ENCODE measurements around the gene NR2F2.

- TF ChIP-seq IKZF5 (CRISPR knock-in tag; IDR thresholded peaks at IDR 0.05) (no peak), MEIS2 (CRISPR knock-in tag; IDR thresholded peaks at IDR 0.05) (no peak), YY1 (IDR thresholded peaks at IDR 0.05; ENCODE audit: insufficient read depth, insufficient replicate concordance, low read depth, low read length) (no peak), ATF1 (CRISPR knock-in tag; IDR thresholded peaks at IDR 0.05) (no peak), GLI4 (CRISPR knock-in tag; IDR thresholded peaks at IDR 0.05; ENCODE audit: borderline replicate concordance) (no peak), ZNF138 (CRISPR knock-in tag; IDR thresholded peaks at IDR 0.05; ENCODE audit: low read depth) (no peak), ZNF724P (CRISPR knock-in tag; IDR thresholded peaks at IDR 0.05; ENCODE audit: borderline replicate concordance) (no peak)
Observed at GRCh38 chr15:96354731-96355567, 24.4 kb downstream of the NR2F2 start.
